Smooth muscle cell of the pulmonary artery (primary cell): ENCODE data around the gene TUBB6. TPM values are rescaled to one million over a fixed set of nuclear protein-coding genes. Genes with fewer than 3 reads are reported as not detected.

Source experiments
- total RNA-seq: library from RNA; depleted of rRNA; stranded (reverse); fragments of >200 nt; gene quantifications from 2 replicates; pipeline ENCODE4 v1.2.3, GENCODE V29; 2014

TUBB6 gene
- total RNA-seq, result 702 and 783 TPM in 2 replicates

DNA sequence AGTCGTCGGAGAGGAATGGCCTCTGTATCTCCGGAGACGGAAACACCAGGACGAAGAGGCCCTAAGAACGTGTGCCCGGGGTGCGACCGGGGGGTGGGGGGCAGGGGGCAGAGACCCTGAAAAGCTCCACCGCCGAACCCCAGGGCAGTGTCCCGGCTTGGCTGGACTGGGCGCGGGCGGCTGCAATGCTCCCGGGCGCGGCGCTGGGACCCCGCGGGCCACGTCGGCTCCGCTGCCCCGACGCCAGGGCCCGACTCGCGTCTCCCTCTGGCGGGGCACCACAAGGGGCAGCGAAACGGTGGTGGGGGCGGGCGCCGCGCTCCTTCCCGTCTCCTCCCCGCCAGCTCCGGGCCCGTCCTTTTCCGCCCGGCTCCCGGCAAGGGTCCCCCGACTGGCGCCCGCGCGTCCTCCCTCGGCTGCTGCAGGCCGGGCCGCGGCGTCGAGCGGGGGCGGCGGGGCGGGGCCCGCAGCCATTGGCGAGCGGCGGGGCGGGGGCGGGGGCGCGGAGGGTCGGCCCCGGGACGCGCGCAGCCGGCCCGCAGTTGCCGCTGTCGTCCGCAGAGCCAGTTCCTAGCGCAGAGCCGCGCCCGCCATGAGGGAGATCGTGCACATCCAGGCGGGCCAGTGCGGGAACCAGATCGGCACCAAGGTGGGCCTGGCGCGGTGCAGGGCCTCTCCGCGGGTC is at the start of gene TUBB6:
Gene TUBB6, plus strand, starts transcription at position 541 of the 685 bp plus-strand sequence. Its CDS starts 52 bp downstream, at position 593.

Other genes starting within 250 kb of the TUBB6 start
- gene ANKRD62, start 214.4 kb upstream of the TUBB6 start, total RNA-seq, result not detected in 2 replicates
- gene CIDEA, start 53.9 kb upstream of the TUBB6 start, total RNA-seq, result 0.13 TPM in 1 of 2 replicates, not detected in the other
- gene AFG3L2, start 69.0 kb downstream of the TUBB6 start, total RNA-seq, result 37.5 and 39.8 TPM in 2 replicates
- 6.9 and 12.5 TPM in 2 replicates for gene PRELID3A, start 99.7 kb downstream of the TUBB6 start, total RNA-seq